Measurements from ENCODE around the gene CC2D1A. TPM values are rescaled to one million over a fixed set of nuclear protein-coding genes. Genes with fewer than 3 reads are reported as not detected.

Gene CC2D1A
- total RNA-seq, 1 donor from 2014 or later = 18.7 TPM

- no peak for ATAC-seq
- intact Hi-C loops (cut with DNase I) = no loop called here
- no peak for DNase-seq (ENCODE audit: missing footprints)
Measured at GRCh38 chr19:13929956-13930355, 24.0 kb downstream of the CC2D1A start.

GRCh38 chr19:13930402-13930801 is 24.4 kb downstream of the CC2D1A start:
- intact Hi-C loops (cut with DNase I) = no loop called here
- DNase-seq (ENCODE audit: missing footprints) (no peak), ATAC-seq (peak; percentile 5)

GRCh38 chr19:13931391-13932148 is 25.6 kb downstream of the CC2D1A start:
- DNase-seq (ENCODE audit: missing footprints) = no peak
- intact Hi-C loops (cut with DNase I) = no loop called here
- no peak for ATAC-seq

- intact Hi-C loops (cut with DNase I) = no loop called here
Measured at GRCh38 chr19:13932149-13932637, 26.2 kb downstream of the CC2D1A start.

GRCh38 chr19:13932911-13933393 is 27.0 kb downstream of the CC2D1A start:
- intact Hi-C loops (cut with DNase I) = no loop called here
- ATAC-seq = no peak
- DNase-seq (ENCODE audit: missing footprints) = peak; percentile 54

More at GRCh38 chr19:13932149-13932637, 26.2 kb downstream of the CC2D1A start:
- DNase-seq (ENCODE audit: missing footprints) (peak; percentile 7), ATAC-seq (no peak)

GRCh38 chr19:13934785-13935109 is 28.7 kb downstream of the CC2D1A start:
- intact Hi-C loops (cut with DNase I) = no loop called here
- no peak for ATAC-seq

GRCh38 chr19:13935765-13936510 is 29.9 kb downstream of the CC2D1A start:
- intact Hi-C loops (cut with DNase I) = no loop called here
- DNase-seq (ENCODE audit: missing footprints) = peak; percentile 49
- no peak for ATAC-seq

More at GRCh38 chr19:13934785-13935109, 28.7 kb downstream of the CC2D1A start:
- peak; percentile 11 for DNase-seq (ENCODE audit: missing footprints)

- intact Hi-C loops (cut with DNase I) = no loop called here
- DNase-seq (ENCODE audit: missing footprints) = no peak
- ATAC-seq = no peak
Measured at GRCh38 chr19:13937479-13938300, 31.7 kb downstream of the CC2D1A start.

GRCh38 chr19:13938301-13939064 is 32.5 kb downstream of the CC2D1A start, which contains the start of gene PODNL1:
Gene PODNL1, minus strand, starts transcription at chr19:13938417. Its CDS starts 236 bp downstream, at chr19:13938181.
- intact Hi-C loops (cut with DNase I) = no loop called here
- ATAC-seq = peak; percentile 35
- peak; percentile 25 for DNase-seq (ENCODE audit: missing footprints)

- intact Hi-C loops (cut with DNase I) = no loop called here
- ATAC-seq (no peak), DNase-seq (ENCODE audit: missing footprints) (no peak)
Measured at GRCh38 chr19:13942023-13942684, 36.2 kb downstream of the CC2D1A start.

GRCh38 chr19:13946414-13946813 is 40.4 kb downstream of the CC2D1A start:
- ATAC-seq = no peak
- no peak for DNase-seq (ENCODE audit: missing footprints)
- intact Hi-C loops (cut with DNase I) = no loop called here

GRCh38 chr19:13951043-13951442 is 45.0 kb downstream of the CC2D1A start:
- ATAC-seq (no peak), DNase-seq (ENCODE audit: missing footprints) (no peak)
- intact Hi-C loops (cut with DNase I) = no loop called here

- DNase-seq (ENCODE audit: missing footprints) = no peak
- intact Hi-C loops (cut with DNase I) = loop anchor here (2.0 kb wide), 2 partner anchors 45 to 55 kb away; partner anchors contain the start of genes BRME1, CC2D1A and RFX1
- no peak for ATAC-seq
Measured at GRCh38 chr19:13951799-13952153, 45.8 kb downstream of the CC2D1A start.

GRCh38 chr19:13952154-13952930 is 46.3 kb downstream of the CC2D1A start, which contains the start of gene DCAF15:
Gene DCAF15, plus strand, starts transcription at chr19:13952509. Its CDS starts 4 bp downstream, at chr19:13952513.
- intact Hi-C loops (cut with DNase I) = loop anchor here (2.0 kb wide), 2 partner anchors 46 to 54 kb away; partner anchors contain the start of genes BRME1, CC2D1A and RFX1

GRCh38 chr19:13952931-13953531 is 47.0 kb downstream of the CC2D1A start:
- DNase-seq (ENCODE audit: missing footprints) (no peak), ATAC-seq (peak; percentile 9)
- intact Hi-C loops (cut with DNase I) = loop anchor here (2.0 kb wide), 2 partner anchors 46 to 54 kb away; partner anchors contain the start of genes BRME1, CC2D1A and RFX1

More at GRCh38 chr19:13952154-13952930, 46.3 kb downstream of the CC2D1A start, which contains the start of gene DCAF15:
- DNase-seq (ENCODE audit: missing footprints) (peak; percentile 99), ATAC-seq (peak; percentile 99)

- no peak for ATAC-seq
- DNase-seq (ENCODE audit: missing footprints) = no peak
- intact Hi-C loops (cut with DNase I) = no loop called here
Measured at GRCh38 chr19:13954185-13954584, 48.2 kb downstream of the CC2D1A start.

Data from Right ventricle myocardium inferior (tissue), 1 donor.